Motor neuron (in vitro differentiated cells): Measurements from ENCODE around the gene LARGE1. TPM values are rescaled to one million over a fixed set of nuclear protein-coding genes. Genes with fewer than 3 reads are reported as not detected.

Source experiments
- ATAC-seq, 8 experiments: fragments of 200-7000 bp; cut with Tn5 transposase; replicated peaks in 6 of 8; 2 replicates each; pipeline ENCODE4 v1.8.0; 2021; ENCODE audit warnings: mild to moderate bottlenecking in 8 of 8, moderate library complexity in 8 of 8
- H3K27ac ChIP-seq, 2 donors: fragments of 250-450 bp; sonication (Bioruptor Pico); 2 replicates each; pipeline ENCODE4 v1.9.0; 2021; ENCODE audit warnings: antibody characterized with exemption in 2 of 2, mild to moderate bottlenecking in 2 of 2, moderate library complexity in 1 of 2
- H3K4me1 ChIP-seq, 2 donors: fragments of 250-450 bp; sonication (Bioruptor Pico); replicated peaks in 1 of 2; 2 replicates each; pipeline ENCODE4 v1.6.1; 2021; ENCODE audit warnings: antibody characterized with exemption in 2 of 2, mild to moderate bottlenecking in 2 of 2, moderate library complexity in 1 of 2
- H3K4me3 ChIP-seq, 5 donors: fragments of 250-450 bp; sonication (Bioruptor Pico); 2 replicates each; pipeline ENCODE4 v1.9.0; 2021; ENCODE audit warnings: antibody characterized with exemption in 5 of 5, mild to moderate bottlenecking in 5 of 5, moderate library complexity in 4 of 5
- WGBS, 10 experiments: fragments of 450-650 bp; shearing (Covaris generic); methylation state at CpG; one replicate each; pipeline ENCODE4 v1.0.0; 2022; 5-methylcytosine and 5-hydroxymethylcytosine counted together
- in situ Hi-C, 9 experiments: fragments of 400-800 bp; cut with MboI; loops; one replicate each; pipeline ENCODE4 v1.15.0; 2021; ENCODE audit warnings: low sequenced_read_pairs in 9 of 9, low pct_unique_long_range_greater_than_20kb in 2 of 9; ENCODE audit not compliant: unreplicated experiment in 9 of 9
- total RNA-seq, 8 experiments: library from RNA; unstranded; fragments of 300-600 nt; gene quantifications; 2 replicates each; pipeline versions ENCODE4 v1.2.3 to v1.2.4, GENCODE V29; 2022

The LARGE1 gene
- total RNA-seq, 8 experiments from 2014 or later, result 1.7 to 36.1 (median 20.6) TPM

- peaks cover 12 to 59% of the 10 kb centered on the region in 2 donors for H3K4me1 ChIP-seq
- in situ Hi-C loops, result no loop called here
- no peak for ATAC-seq
- no peak overlapping the region for H3K27ac ChIP-seq
- no peak overlapping the region for H3K4me3 ChIP-seq
- WGBS, 10 experiments, result 58 to 100% (median 93%) methylated on average over 1 to 4 of the region's 4 CpGs; no CpG with 5 or more reads in 3 of the 10 experiments
Observed at GRCh38 chr22:33879796-33880195, 40.5 kb downstream of the LARGE1 start.

GRCh38 chr22:33875316-33875715, 45.0 kb downstream of the LARGE1 start:
- WGBS, 10 experiments, result 72 to 100% (median 99%) methylated on average over 1 to 5 of the region's 6 CpGs; no CpG with 5 or more reads in 6 of the 10 experiments
- in situ Hi-C loops, result no loop called here
- Histone ChIP-seq H3K4me1 (peaks cover 26 to 40% of the 10 kb centered on the region in 2 donors), H3K27ac (no peak overlapping the region), H3K4me3 (no peak overlapping the region)
- no peak for ATAC-seq

GRCh38 chr22:33874206-33874605, 46.1 kb downstream of the LARGE1 start:
- Histone ChIP-seq H3K4me1 (peaks cover 28 to 40% of the 10 kb centered on the region in 2 donors), H3K4me3 (no peak overlapping the region), H3K27ac (no peak overlapping the region)
- ATAC-seq, result peak in 4 of 8 experiments; percentile 11 to 17 (median 13)
- in situ Hi-C loops, result no loop called here
- 40 to 80% (median 60%) methylated on average over 1 to 7 of the region's 7 CpGs; no CpG with 5 or more reads in 5 of the 10 experiments for WGBS, 10 experiments

- peak in 5 of 8 experiments; percentile 7 to 36 (median 34) for ATAC-seq
- no CpG with 5 or more reads among the region's 2 CpGs for WGBS, 10 experiments
- H3K4me3 ChIP-seq, result no peak overlapping the region
- no peak overlapping the region for H3K27ac ChIP-seq
- peaks cover 29 to 40% of the 10 kb centered on the region in 2 donors for H3K4me1 ChIP-seq
- in situ Hi-C loops, result no loop called here
Observed at GRCh38 chr22:33873666-33874065, 46.6 kb downstream of the LARGE1 start.

- in situ Hi-C loops, result no loop called here
- Histone ChIP-seq H3K27ac (peak overlapping the region; percentile 12 to 29), H3K4me1 (peaks cover 29 to 40% of the 10 kb centered on the region in 2 donors), H3K4me3 (no peak overlapping the region)
- peak in 7 of 8 experiments; percentile 37 to 91 (median 83) for ATAC-seq
- WGBS, 10 experiments, result 10 to 50% (median 27%) methylated on average over 2 to 8 of the region's 14 CpGs; no CpG with 5 or more reads in 4 of the 10 experiments
Observed at GRCh38 chr22:33873186-33873585, 47.1 kb downstream of the LARGE1 start.

GRCh38 chr22:33871935-33872334, 48.3 kb downstream of the LARGE1 start:
- ATAC-seq, result no peak
- Histone ChIP-seq H3K4me3 (no peak overlapping the region), H3K4me1 (peaks cover 28 to 38% of the 10 kb centered on the region in 2 donors), H3K27ac (no peak overlapping the region)
- in situ Hi-C loops, result no loop called here
- 20 to 96% (median 80%) methylated on average over 2 to 7 of the region's 8 CpGs; no CpG with 5 or more reads in 2 of the 10 experiments for WGBS, 10 experiments

- peak in 5 of 8 experiments; percentile 14 to 58 (median 25) for ATAC-seq
- Histone ChIP-seq H3K27ac (no peak overlapping the region), H3K4me1 (peaks cover 18 to 23% of the 10 kb centered on the region in 2 donors), H3K4me3 (no peak overlapping the region)
- in situ Hi-C loops, result no loop called here
- WGBS, 10 experiments, result 80 to 100% (median 82%) methylated on average over 1 to 2 of the region's 2 CpGs; no CpG with 5 or more reads in 5 of the 10 experiments
Observed at GRCh38 chr22:33869946-33870345, 50.3 kb downstream of the LARGE1 start.

- H3K4me1 ChIP-seq, result peaks cover under 1 to 5% of the 10 kb centered on the region in 2 donors
- no peak overlapping the region for H3K4me3 ChIP-seq
- in situ Hi-C loops, result no loop called here
- 77 to 100% (median 93%) methylated on average over 2 to 8 of the region's 9 CpGs; no CpG with 5 or more reads in 2 of the 10 experiments for WGBS, 10 experiments
- no peak for ATAC-seq
- no peak overlapping the region for H3K27ac ChIP-seq
Observed at GRCh38 chr22:33867971-33868370, 52.3 kb downstream of the LARGE1 start.

- peaks cover 0 to 3% of the 10 kb centered on the region in 2 donors for H3K4me1 ChIP-seq
- ATAC-seq, result peak in 7 of 8 experiments; percentile 76 to 94 (median 90)
- 30 to 100% (median 85%) methylated on average over 1 to 12 of the region's 12 CpGs; no CpG with 5 or more reads in 2 of the 10 experiments for WGBS, 10 experiments
- H3K27ac ChIP-seq, result no peak overlapping the region
- in situ Hi-C loops, result no loop called here
- H3K4me3 ChIP-seq, result no peak overlapping the region
Observed at GRCh38 chr22:33867118-33867866, 53.0 kb downstream of the LARGE1 start.

- H3K27ac ChIP-seq, result no peak overlapping the region
Observed at GRCh38 chr22:33866511-33866910, 53.8 kb downstream of the LARGE1 start.

GRCh38 chr22:33865996-33866395, 54.3 kb downstream of the LARGE1 start:
- 100% methylated on average over 1 of the region's 1 CpG; no CpG with 5 or more reads in 7 of the 10 experiments for WGBS, 10 experiments
- no peak overlapping the region for H3K27ac ChIP-seq
- in situ Hi-C loops, result no loop called here
- ATAC-seq, result no peak
- peaks cover 0 to 3% of the 10 kb centered on the region in 2 donors for H3K4me1 ChIP-seq
- no peak overlapping the region for H3K4me3 ChIP-seq

More at GRCh38 chr22:33866511-33866910, 53.8 kb downstream of the LARGE1 start:
- WGBS, 10 experiments, result 59 to 100% (median 87%) methylated on average over 1 to 3 of the region's 3 CpGs; no CpG with 5 or more reads in 4 of the 10 experiments
- H3K4me1 ChIP-seq, result peaks cover 0 to 3% of the 10 kb centered on the region in 2 donors
- no peak for ATAC-seq
- in situ Hi-C loops, result no loop called here
- no peak overlapping the region for H3K4me3 ChIP-seq

- Histone ChIP-seq H3K4me3 (no peak overlapping the region), H3K27ac (no peak overlapping the region), H3K4me1 (peaks cover 0 to 3% of the 10 kb centered on the region in 2 donors)
- in situ Hi-C loops, result no loop called here
- ATAC-seq, result no peak
- 26 to 100% (median 73%) methylated on average over 1 to 4 of the region's 5 CpGs; no CpG with 5 or more reads in 1 of the 10 experiments for whole genome bisulfite sequencing, 10 experiments
Observed at GRCh38 chr22:33865248-33865647, 55.0 kb downstream of the LARGE1 start.

- in situ Hi-C loops, result no loop called here
- H3K27ac ChIP-seq, result no peak overlapping the region
- no peak overlapping the region for H3K4me3 ChIP-seq
- peaks cover 0 to 3% of the 10 kb centered on the region in 2 donors for H3K4me1 ChIP-seq
- no peak for ATAC-seq
- WGBS, 10 experiments, result 50 to 100% (median 87%) methylated on average over 1 to 5 of the region's 7 CpGs; no CpG with 5 or more reads in 1 of the 10 experiments
Observed at GRCh38 chr22:33864723-33865130, 55.5 kb downstream of the LARGE1 start.
